SK-N-SH (cell line): ENCODE results near the gene SLC29A1. TPM values are rescaled to one million over a fixed set of nuclear protein-coding genes. Genes with fewer than 3 reads are reported as not detected.
"Not testable (repeated sequence)": the region's sequence is repeated elsewhere in the genome, so short reads cannot be mapped to it uniquely, and the experiment has no call there.

Experiments
- CTCF ChIA-PET: fragments of 300-600, 350-600 bp; formaldehyde crosslinking; extraction: SDS; loops from one replicate; lab custom pipeline; 2021; lab: Yijun Ruan, JAX
- POLR2A ChIA-PET: fragments of 350-600 bp; sonication (Branson Sonifier 250); formaldehyde crosslinking; extraction: SDS; loops from one replicate; lab custom pipeline; 2020; ENCODE audit warnings: antibody characterized with exemption, inconsistent platforms; lab: Yijun Ruan, JAX
- DNase-seq: peaks from one replicate; pipeline ENCODE4 v3.0.0; 2012
- H2AFZ ChIP-seq: fragments of 200-600 bp; sonication (generic); 2 replicates; pipeline ENCODE4 v1.8.1; 2016; ENCODE audit warnings: antibody characterized with exemption, mild to moderate bottlenecking, low read depth
- H3F3A ChIP-seq: fragments of 200-600 bp; sonication (generic); replicated peaks from 2 replicates; pipeline ENCODE3; 2016; ENCODE audit warnings: antibody characterized with exemption, mild to moderate bottlenecking; ENCODE audit not compliant: insufficient read depth
- H3K27ac ChIP-seq, 2 experiments: fragments of 200-500 bp in 1 of 2; fragments of 200-600 bp in 1 of 2; sonication (Bioruptor generic) in 1 of 2; sonication (generic), shearing (Covaris generic) in 1 of 2; 2 replicates each; pipeline versions ENCODE4 v1.5.1 to v1.6.1; 2014 to 2016; ENCODE audit warnings: low read depth in 2 of 2, inconsistent platforms in 1 of 2, low read length in 1 of 2, mild to moderate bottlenecking in 1 of 2, mixed read lengths in 1 of 2
- H3K27me3 ChIP-seq: fragments of 200-600 bp; sonication (generic), shearing (Covaris generic); 2 replicates; pipeline ENCODE4 v1.6.1; 2016; ENCODE audit warnings: mixed run types; ENCODE audit not compliant: insufficient read depth
- H3K36me3 ChIP-seq, 2 experiments: fragments of 200-500 bp in 1 of 2; fragments of 200-600 bp in 1 of 2; sonication (Bioruptor generic) in 1 of 2; sonication (generic) in 1 of 2; replicated peaks in 1 of 2; 2 replicates each; pipeline versions ENCODE3 to v1.5.1; 2014 to 2016; ENCODE audit warnings: low read length in 1 of 2, mild to moderate bottlenecking in 1 of 2; ENCODE audit not compliant: insufficient read depth in 2 of 2, control insufficient read depth in 1 of 2
- H3K4me1 ChIP-seq, 2 experiments: fragments of 200-500 bp in 1 of 2; fragments of 200-600 bp in 1 of 2; sonication (Bioruptor generic) in 1 of 2; sonication (generic), shearing (Covaris generic) in 1 of 2; 2 replicates each; pipeline versions ENCODE4 v1.5.1 to v1.6.1; 2014 to 2016; ENCODE audit warnings: low read depth in 1 of 2, low read length in 1 of 2, mixed run types in 1 of 2; ENCODE audit not compliant: insufficient read depth in 2 of 2, control insufficient read depth in 1 of 2
- H3K4me2 ChIP-seq: fragments of 200-600 bp; sonication (generic), shearing (Covaris generic); 2 replicates; pipeline ENCODE4 v1.6.1; 2017; ENCODE audit warnings: mixed run types
- H3K4me3 ChIP-seq, 2 experiments: fragments of 200-500 bp in 1 of 2; fragments of 200-600 bp in 1 of 2; sonication (Bioruptor generic) in 1 of 2; sonication (generic), shearing (Covaris generic) in 1 of 2; 2 replicates each; pipeline versions ENCODE4 v1.5.1 to v1.8.1; 2014 to 2016; ENCODE audit warnings: low read depth in 2 of 2, inconsistent platforms in 1 of 2, low read length in 1 of 2, mild to moderate bottlenecking in 1 of 2, mixed read lengths in 1 of 2, moderate library complexity in 1 of 2
- H3K79me2 ChIP-seq: fragments of 200-600 bp; sonication (generic); 2 replicates; pipeline ENCODE4 v1.8.1; 2017; ENCODE audit warnings: mild to moderate bottlenecking; ENCODE audit not compliant: insufficient read depth
- H3K9ac ChIP-seq: fragments of 200-600 bp; sonication (generic); 2 replicates; pipeline ENCODE4 v1.6.1; 2017; ENCODE audit warnings: mixed run types
- H3K9me2 ChIP-seq: fragments of 200-600 bp; sonication (generic); 2 replicates; pipeline ENCODE4 v1.6.1; 2017; ENCODE audit warnings: mixed run types
- H3K9me3 ChIP-seq: fragments of 200-600 bp; sonication (generic); 2 replicates; pipeline ENCODE4 v1.6.1; 2017; ENCODE audit warnings: mixed run types, mild to moderate bottlenecking, moderate library complexity
- H4K20me1 ChIP-seq: fragments of 200-600 bp; sonication (generic); 2 replicates; pipeline ENCODE4 v1.6.1; 2017; ENCODE audit warnings: mild to moderate bottlenecking, mixed run types; ENCODE audit not compliant: insufficient read depth
- FOSL2 ChIP-seq: IDR thresholded peaks from 2 replicates; pipeline ENCODE4 v1.4.0; 2012; ENCODE audit warnings: low read depth, mild to moderate bottlenecking, moderate library complexity, borderline replicate concordance
- GABPA ChIP-seq: IDR thresholded peaks from 2 replicates; pipeline ENCODE4 v1.4.0; 2012; ENCODE audit warnings: low read depth, mild to moderate bottlenecking
- GATA2 ChIP-seq: sonication (generic); formaldehyde crosslinking; IDR thresholded peaks from 2 replicates; pipeline ENCODE4 v1.5.0; 2020; ENCODE audit warnings: mild to moderate bottlenecking, missing genetic modification reagents
- IRF3 ChIP-seq: fragments of 150-350 bp; IDR thresholded peaks from 2 replicates; pipeline ENCODE4 v1.6.1; 2016; ENCODE audit warnings: mild to moderate bottlenecking, low read depth, low read length
- JUND ChIP-seq: IDR thresholded peaks from 2 replicates; pipeline ENCODE4 v1.4.0; 2012
- NFIC ChIP-seq: IDR thresholded peaks from 2 replicates; pipeline ENCODE4 v1.4.0; 2012; ENCODE audit warnings: borderline replicate concordance
- TCF12 ChIP-seq: IDR thresholded peaks from 2 replicates; pipeline ENCODE4 v1.4.0; 2012
- TEAD4 ChIP-seq: IDR thresholded peaks from 2 replicates; pipeline ENCODE4 v1.4.0; 2012; ENCODE audit warnings: mild to moderate bottlenecking, borderline replicate concordance; ENCODE audit not compliant: insufficient read depth
- WGBS: methylation state at CpG from one replicate; pipeline ENCODE4 v1.1.6; 2017; ENCODE audit warnings: low lambda C conversion rate; 5-methylcytosine and 5-hydroxymethylcytosine counted together
- polyA plus RNA-seq, 3 experiments: library from polyadenylated mRNA; depleted of rRNA; stranded (reverse); fragments of >200 nt; gene quantifications; 2 replicates each; pipeline ENCODE4 v1.2.3, GENCODE V29; 2012

Gene SLC29A1
- polyA plus RNA-seq, 1 of the 3 experiments (the other 2 are of a cell fraction) = 44.5 TPM

GRCh38 chr6:44183783-44184182 lies 39.6 kb upstream of the SLC29A1 start:
- H3K79me2 ChIP-seq = no peaks in the 10 kb centered on the region
- no peaks in the 10 kb centered on the region for H3K9me2 ChIP-seq
- DNase-seq = no peak
- H3K9ac ChIP-seq = no peak overlapping the region
- no peak overlapping the region for H3K4me2 ChIP-seq
- no peaks in the 10 kb centered on the region for H4K20me1 ChIP-seq
- TF ChIP-seq GATA2 (CRISPR knock-in tag) = no peak
- TF ChIP-seq GABPA = no peak
- TF ChIP-seq JUND = no peak
- TF ChIP-seq IRF3 = no peak
- no peak for TF ChIP-seq TCF12
- TF ChIP-seq, all 33 proteins: peak for 0
- Histone ChIP-seq H3K4me3 (no peak overlapping the region), H3K9me3 (no peaks in the 10 kb centered on the region), H3K27ac (no peak overlapping the region), H3K36me3 (no peaks in the 10 kb centered on the region), H3F3A (peaks cover 4% of the 10 kb centered on the region), H3K4me1 (no peaks in the 10 kb centered on the region; a peak in 1 of 4 replicates), H2AFZ (no peak overlapping the region), H3K27me3 (no peaks in the 10 kb centered on the region; the same call in 1 of the 2 replicates)
- 24% methylated on average over 3 of the region's 9 CpGs for WGBS
- POLR2A ChIA-PET = interaction anchor here (0.5 kb wide), 1 partner anchor 42 kb away, joined by 3 read pairs; no protein-coding TSS in a partner anchor
- CTCF ChIA-PET = interaction anchor here (0.7 to 3.1 kb wide), 6 partner anchors 11 to 87 kb away, joined by 3 to 16 read pairs (median 6); no protein-coding TSS in a partner anchor

- H3K4me2 ChIP-seq, H3K79me2 ChIP-seq, H3K9me3 ChIP-seq, H3F3A ChIP-seq, H3K27ac ChIP-seq, H3K36me3 ChIP-seq, H3K9ac ChIP-seq, DNase-seq, H3K4me3 ChIP-seq, H4K20me1 ChIP-seq, H2AFZ ChIP-seq, H3K9me2 ChIP-seq, POLR2A ChIA-PET, H3K4me1 ChIP-seq, H3K27me3 ChIP-seq: not testable (repeated sequence)
- CTCF ChIA-PET = interaction anchor here (0.8 to 3.1 kb wide), 5 partner anchors 13 to 62 kb away, joined by 3 to 16 read pairs (median 4); partner anchors contain the start of gene HSP90AB1
- 62% methylated on average over 7 of the region's 7 CpGs for WGBS
Observed at GRCh38 chr6:44185356-44185755, 38.0 kb upstream of the SLC29A1 start.

- Histone ChIP-seq H3K9me2 (no peaks in the 10 kb centered on the region), H3K4me2 (no peak overlapping the region)
- no peak for TF ChIP-seq GABPA
- TF ChIP-seq TEAD4 = no peak
- no peak for TF ChIP-seq NFIC
- TF ChIP-seq FOSL2 = no peak
- TF ChIP-seq, all 33 proteins: peak for 0
- Histone ChIP-seq H3K4me1 (no peaks in the 10 kb centered on the region), H3K9ac (no peak overlapping the region), H3K27me3 (no peaks in the 10 kb centered on the region; the same call in 1 of the 2 replicates), H3K9me3 (no peaks in the 10 kb centered on the region), H2AFZ (no peak overlapping the region), H3K27ac (no peak overlapping the region), H3K79me2 (no peaks in the 10 kb centered on the region), H3K4me3 (no peak overlapping the region), H3K36me3 (no peaks in the 10 kb centered on the region), H3F3A (no peaks in the 10 kb centered on the region), H4K20me1 (no peaks in the 10 kb centered on the region)
- 71% methylated on average over 9 of the region's 9 CpGs for WGBS
- POLR2A ChIA-PET = no interaction called here
- CTCF ChIA-PET = interaction anchor here (0.8 to 3.1 kb wide), 5 partner anchors 13 to 61 kb away, joined by 3 to 16 read pairs (median 4); partner anchors contain the start of gene HSP90AB1
- DNase-seq = no peak
Observed at GRCh38 chr6:44185953-44186634, 37.3 kb upstream of the SLC29A1 start.
